H1 (cell line): ENCODE results near the gene CFAP100. TPM values are rescaled to one million over a fixed set of nuclear protein-coding genes. Genes with fewer than 3 reads are reported as not detected.

Experiments
- CTCF ChIA-PET: fragments of 300-600 bp; sonication (Branson Sonifier 250); formaldehyde crosslinking; loops from one replicate; lab custom pipeline; 2021; ENCODE audit not compliant: partially characterized antibody; lab: Charles Lee
- POLR2A ChIA-PET: fragments of 300-600 bp; sonication (Branson Sonifier 250); formaldehyde crosslinking; loops from one replicate; lab custom pipeline; 2021; ENCODE audit warnings: inconsistent platforms; ENCODE audit not compliant: partially characterized antibody; lab: Charles Lee
- DNase-seq, 2 experiments: peaks; one replicate each; pipeline versions ENCODE4 v3.0.0 to v3.0.0-alpha.2; 2010 to 2022; ENCODE audit warnings: low spot score in 2 of 2, low read depth in 1 of 2, mixed read lengths in 1 of 2
- FAIRE-seq: peaks from 2 replicates; lab custom pipeline; 2011; peaks lifted over from hg19 to GRCh38; lab: Jason Lieb, UNC
- H2AFZ ChIP-seq: 2 replicates; pipeline ENCODE4 v1.8.1; 2012; ENCODE audit warnings: low read length, inconsistent platforms
- H2AK5ac ChIP-seq: 2 replicates; pipeline ENCODE4 v1.6.1; 2013; ENCODE audit warnings: low read depth, low read length
- H2BK120ac ChIP-seq: replicated peaks from 2 replicates; pipeline ENCODE3; 2013; ENCODE audit warnings: low read depth, low read length, inconsistent platforms
- H2BK12ac ChIP-seq: 2 replicates; pipeline ENCODE4 v1.6.1; 2013; ENCODE audit warnings: low read depth, low read length
- H2BK15ac ChIP-seq: 2 replicates; pipeline ENCODE4 v1.6.1; 2013; ENCODE audit warnings: low read length
- H2BK20ac ChIP-seq: 2 replicates; pipeline ENCODE4 v1.6.1; 2013; ENCODE audit warnings: low read length
- H2BK5ac ChIP-seq: 2 replicates; pipeline ENCODE4 v1.6.1; 2013; ENCODE audit warnings: low read depth, low read length
- H3K14ac ChIP-seq: 2 replicates; pipeline ENCODE4 v1.6.1; 2013; ENCODE audit warnings: inconsistent platforms; ENCODE audit not compliant: insufficient read length
- H3K18ac ChIP-seq: 2 replicates; pipeline ENCODE4 v1.6.1; 2013; ENCODE audit warnings: low read length; ENCODE audit errors: extremely low read depth
- H3K23ac ChIP-seq: 2 replicates; pipeline ENCODE4 v1.6.1; 2013; ENCODE audit warnings: inconsistent platforms; ENCODE audit not compliant: insufficient read length
- H3K23me2 ChIP-seq: 2 replicates; pipeline ENCODE4 v1.6.1; 2013; ENCODE audit warnings: low read depth, low read length
- H3K27ac ChIP-seq: 2 replicates; pipeline ENCODE4 v1.6.1; 2011; ENCODE audit warnings: low read depth, low read length, inconsistent platforms
- H3K27me3 ChIP-seq, 4 experiments: replicated peaks in 1 of 4; 1 replicate in 1 of 4; 2 replicates in 3 of 4; pipeline versions ENCODE4 v1.6.1 to v1.8.1; 2011 to 2013; ENCODE audit warnings: low read length in 3 of 4, mild to moderate bottlenecking in 3 of 4, inconsistent platforms in 2 of 4, mixed read lengths in 2 of 4, moderate library complexity in 1 of 4; ENCODE audit not compliant: control insufficient read depth in 3 of 4, insufficient read depth in 3 of 4; ENCODE audit errors: extremely low read depth in 1 of 4
- H3K36me3 ChIP-seq, 4 experiments: 2 replicates each; pipeline versions ENCODE4 v1.6.1 to v1.8.1; 2011 to 2013; ENCODE audit warnings: mild to moderate bottlenecking in 4 of 4, low read length in 3 of 4, moderate library complexity in 2 of 4, control low read depth in 1 of 4, inconsistent platforms in 1 of 4; ENCODE audit not compliant: insufficient read depth in 4 of 4, control insufficient read depth in 2 of 4
- H3K4ac ChIP-seq: replicated peaks from 2 replicates; pipeline ENCODE3; 2013; ENCODE audit warnings: low read length, low read depth, mixed read lengths, inconsistent platforms; ENCODE audit not compliant: insufficient read length
- H3K4me1 ChIP-seq, 4 experiments: replicated peaks in 1 of 4; 1 replicate in 1 of 4; 2 replicates in 3 of 4; pipeline versions ENCODE4 v1.6.1 to v1.8.1; 2011 to 2013; ENCODE audit warnings: low read length in 3 of 4, inconsistent platforms in 2 of 4, mixed read lengths in 1 of 4; ENCODE audit not compliant: insufficient read depth in 4 of 4, control insufficient read depth in 3 of 4
- H3K4me2 ChIP-seq, 2 experiments: 2 replicates each; pipeline versions ENCODE4 v1.6.1 to v1.8.1; 2011 to 2013; ENCODE audit warnings: low read depth in 2 of 2, low read length in 2 of 2, control low read depth in 1 of 2, inconsistent platforms in 1 of 2, mild to moderate bottlenecking in 1 of 2; ENCODE audit not compliant: insufficient read depth in 1 of 2
- H3K4me3 ChIP-seq, 4 experiments: fragments of 200-600, 300-600 bp in 1 of 4; sonication (generic), shearing (Covaris generic), sonication (Bioruptor Twin) in 1 of 4; 2 replicates each; pipeline versions ENCODE4 v1.5.1 to v1.8.1; 2011 to 2016; ENCODE audit warnings: low read length in 4 of 4, low read depth in 3 of 4, control low read depth in 2 of 4, inconsistent platforms in 2 of 4, mild to moderate bottlenecking in 2 of 4, mixed read lengths in 1 of 4, moderate library complexity in 1 of 4; ENCODE audit not compliant: insufficient read depth in 2 of 4; ENCODE audit errors: extremely low read depth in 1 of 4
- H3K56ac ChIP-seq: replicated peaks from 2 replicates; pipeline ENCODE3; 2013; ENCODE audit warnings: low read depth, mild to moderate bottlenecking, mixed read lengths, low read length, inconsistent platforms; ENCODE audit not compliant: insufficient read length
- H3K79me1 ChIP-seq: 2 replicates; pipeline ENCODE4 v1.6.1; 2013; ENCODE audit warnings: low read depth, low read length, control low read depth
- H3K79me2 ChIP-seq, 2 experiments: 2 replicates each; pipeline versions ENCODE4 v1.6.1 to v1.8.1; 2012 to 2013; ENCODE audit warnings: low read length in 2 of 2, mild to moderate bottlenecking in 2 of 2, inconsistent platforms in 1 of 2; ENCODE audit not compliant: insufficient read depth in 2 of 2, control insufficient read depth in 1 of 2
- H3K9ac ChIP-seq, 4 experiments: replicated peaks in 1 of 4; 1 replicate in 1 of 4; 2 replicates in 3 of 4; pipeline versions ENCODE4 v1.6.1 to v1.8.1; 2011 to 2013; ENCODE audit warnings: low read depth in 3 of 4, low read length in 3 of 4, control low read depth in 2 of 4, mild to moderate bottlenecking in 2 of 4, moderate library complexity in 2 of 4, inconsistent platforms in 1 of 4; ENCODE audit errors: extremely low read depth in 1 of 4
- H3K9me3 ChIP-seq, 2 experiments: 2 replicates each; pipeline versions ENCODE4 v1.6.1 to v1.8.1; 2012 to 2013; ENCODE audit warnings: mild to moderate bottlenecking in 2 of 2, moderate library complexity in 2 of 2, control low read depth in 1 of 2, inconsistent platforms in 1 of 2, low read depth in 1 of 2, low read length in 1 of 2, mixed read lengths in 1 of 2; ENCODE audit not compliant: insufficient read depth in 2 of 2
- H4K20me1 ChIP-seq, 2 experiments: replicated peaks in 1 of 2; 2 replicates each; pipeline versions ENCODE3 to v1.8.1; 2011 to 2013; ENCODE audit warnings: inconsistent platforms in 2 of 2, low read length in 2 of 2, mild to moderate bottlenecking in 1 of 2; ENCODE audit not compliant: insufficient read depth in 2 of 2, control insufficient read depth in 1 of 2
- H4K5ac ChIP-seq: 2 replicates; pipeline ENCODE4 v1.6.1; 2013; ENCODE audit warnings: low read length, low read depth, mixed read lengths, inconsistent platforms; ENCODE audit not compliant: insufficient read length
- H4K8ac ChIP-seq: 2 replicates; pipeline ENCODE4 v1.8.0; 2013; ENCODE audit warnings: mild to moderate bottlenecking, moderate library complexity, low read length, inconsistent platforms; ENCODE audit not compliant: insufficient read depth; ENCODE audit errors: extremely low read depth
- H4K91ac ChIP-seq: replicated peaks from 2 replicates; pipeline ENCODE3; 2013; ENCODE audit warnings: low read length, mixed read lengths, inconsistent platforms; ENCODE audit not compliant: insufficient read length
- CREB1 ChIP-seq: IDR thresholded peaks from 2 replicates; pipeline ENCODE4 v1.6.1; 2012; ENCODE audit warnings: inconsistent platforms
- FOSL1 ChIP-seq: IDR thresholded peaks from 2 replicates; pipeline ENCODE4 v1.6.1; 2011; ENCODE audit warnings: mild to moderate bottlenecking, low read depth, low read length, moderate library complexity; ENCODE audit not compliant: insufficient read depth
- GABPA ChIP-seq: IDR thresholded peaks from 2 replicates; pipeline ENCODE4 v1.6.1; 2011; ENCODE audit warnings: mild to moderate bottlenecking, low read length, moderate library complexity, borderline replicate concordance; ENCODE audit not compliant: insufficient read depth
- MAFK ChIP-seq: IDR thresholded peaks from 2 replicates; pipeline ENCODE4 v1.6.1; 2012; ENCODE audit warnings: low read depth, mild to moderate bottlenecking, improper control_type of control experiment, low read length
- SAP30 ChIP-seq: fragments of 300-600 bp; sonication (generic); IDR thresholded peaks from 2 replicates; pipeline ENCODE4 v1.7.1; 2012; ENCODE audit warnings: low read length, moderate library complexity, mild to moderate bottlenecking, inconsistent platforms; ENCODE audit not compliant: insufficient read depth, insufficient replicate concordance
- SUZ12 ChIP-seq: fragments of 200-600 bp; sonication (generic); IDR thresholded peaks from 2 replicates; pipeline ENCODE4 v1.6.1; 2012; ENCODE audit warnings: mild to moderate bottlenecking, inconsistent platforms, low read length, moderate library complexity, mixed read lengths
- TAF1 ChIP-seq: IDR thresholded peaks from 2 replicates; pipeline ENCODE4 v1.6.1; 2011; ENCODE audit warnings: mild to moderate bottlenecking, low read depth, low read length
- WGBS, 2 experiments: shearing (Covaris generic) in 1 of 2; methylation state at CpG; one replicate each; pipeline versions ENCODE4 v1.1.6 to v1.1.7; 2013 to 2015; ENCODE audit warnings: low lambda C conversion rate in 2 of 2, mixed read lengths in 2 of 2, inconsistent platforms in 1 of 2, low coverage in 1 of 2, missing lambda C conversion rate in 1 of 2; ENCODE audit not compliant: insufficient replicate concordance in 2 of 2, insufficient coverage in 1 of 2, insufficient read length in 1 of 2; ENCODE audit errors: extremely low coverage in 1 of 2, missing lambda C conversion rate in 1 of 2; 5-methylcytosine and 5-hydroxymethylcytosine counted together
- long read RNA-seq, 2 experiments: library from RNA in 1 of 2; library from capped mRNA in 1 of 2; stranded (forward); transcript quantifications; one replicate each; pipeline ENCODE4 v2.0.0, GENCODE V29; 2021; ENCODE audit warnings: inconsistent platforms in 1 of 2
- polyA minus RNA-seq, 3 experiments: library from RNA; depleted of rRNA, polyadenylated mRNA; stranded (reverse); fragments of >200 nt; gene quantifications; 1 replicate in 2 of 3; 2 replicates in 1 of 3; pipeline ENCODE4 v1.2.3, GENCODE V29; 2011
- polyA plus RNA-seq, 7 experiments: library from polyadenylated mRNA; depleted of rRNA in 3 of 7; stranded (reverse) in 5 of 7; unstranded in 2 of 7; fragments of >200 nt in 5 of 7; fragments of 200-250 nt in 2 of 7; gene quantifications; 1 replicate in 5 of 7; 2 replicates in 1 of 7; 4 replicates in 1 of 7; pipeline versions ENCODE4 v1.2.1 to v1.2.3, GENCODE V29; 2011 to 2013; ENCODE audit warnings: missing spikeins in 2 of 7, mixed read lengths in 2 of 7
- total RNA-seq: library from RNA; stranded (reverse); fragmentation: NEBNext Ultra II Directional; extraction: Animal tissue kit (Norgen Biotek cat#: 25700); gene quantifications from 2 replicates; pipeline ENCODE4 v1.2.1, GENCODE V29; 2021
- TF ChIP-seq, protein P1 (sequence below): IDR thresholded peaks from 2 replicates; pipeline ENCODE4 v1.6.1; 2012; ENCODE audit warnings: inconsistent platforms

CFAP100 gene
- total RNA-seq, result not detected in 2 replicates
- polyA plus RNA-seq (2011; rRNA removed), result 0.09 and 0.17 TPM in 2 replicates
- polyA plus RNA-seq (2011; cell fraction: cytosol; rRNA removed), result 0.12 TPM
- polyA plus RNA-seq (2011; cell fraction: nucleus; rRNA removed), result 0.68 TPM
- not detected in 4 replicates for polyA plus RNA-seq (2012, experiment 1 of 2)
- polyA plus RNA-seq (2012, experiment 2 of 2), result not detected
- 0.22 TPM for polyA plus RNA-seq (2013, experiment 1 of 2)
- 0.37 TPM for polyA plus RNA-seq (2013, experiment 2 of 2)
- 0.69 TPM in 1 of 2 replicates, not detected in the other for polyA minus RNA-seq (2011; rRNA and poly(A)+ RNA removed)
- not detected for polyA minus RNA-seq (2011; cell fraction: cytosol; rRNA and poly(A)+ RNA removed)
- polyA minus RNA-seq (2011; cell fraction: nucleus; rRNA and poly(A)+ RNA removed), result not detected
- long read RNA-seq, experiment 1, result 0 reads
- long read RNA-seq, experiment 2, partial matches to known transcripts, result 1 of 1 reads
- long read RNA-seq, experiment 2, other reads (novel, unspliced or antisense), result 0 of 1 reads

- 0 out of 2 replicates have a peak within 1 kb of the TSS, but pooled peaks have one; percentile 53 for H2BK15ac ChIP-seq
- WGBS, 2 experiments, result 40% methylated on average over 37 of the region's 43 CpGs; no CpG with 5 or more reads in 1 of the 2 experiments
- peaks cover 0 to 12% (median 4%) of the 10 kb centered on the region in 4 experiments; a peak in 4 of 7 replicates for H3K4me1 ChIP-seq
- peaks cover 6% of the 10 kb centered on the region; the same call in 1 of the 2 replicates for H3K23me2 ChIP-seq
- H3K23ac ChIP-seq, result no peak within 1 kb of the TSS
- peak within 1 kb of the TSS; percentile 88; the same call in 1 of the 2 replicates for H4K8ac ChIP-seq
- H3K27ac ChIP-seq, result no peak within 1 kb of the TSS
- H3K79me2 ChIP-seq, result no peaks in the 10 kb centered on the region
- 0 out of 2 replicates have a peak within 1 kb of the TSS, but pooled peaks have one; percentile 69 for H2AK5ac ChIP-seq
- no peak within 1 kb of the TSS for H4K5ac ChIP-seq
- peak within 1 kb of the TSS; percentile 5 to 58 (median 30); a peak in 6 of 8 replicates for H3K4me3 ChIP-seq
- H3K36me3 ChIP-seq, result no peaks in the 10 kb centered on the region
- peak within 1 kb of the TSS; percentile 63 for H2BK12ac ChIP-seq
- peak within 1 kb of the TSS; percentile 63 to 81 for H3K4me2 ChIP-seq
- H2AFZ ChIP-seq, result peak within 1 kb of the TSS; percentile 57; the same call in 1 of the 2 replicates
- peak within 1 kb of the TSS; percentile 47 for H2BK120ac ChIP-seq
- FAIRE-seq (no peak), DNase-seq (peak; percentile 36 to 85)
- no peak within 1 kb of the TSS for H3K56ac ChIP-seq
- H4K20me1 ChIP-seq, result no peaks in the 10 kb centered on the region
- no peak within 1 kb of the TSS for H2BK5ac ChIP-seq
- peak within 1 kb of the TSS; percentile 21 for H3K4ac ChIP-seq
- H3K27me3 ChIP-seq, result peaks cover 9 to 37% (median 31%) of the 10 kb centered on the region in 4 experiments
- no peaks in the 10 kb centered on the region for H3K9me3 ChIP-seq
- no peaks in the 10 kb centered on the region for H3K79me1 ChIP-seq
- H3K9ac ChIP-seq, result no peak within 1 kb of the TSS
- no peak within 1 kb of the TSS for H3K14ac ChIP-seq
- POLR2A ChIA-PET, result interaction anchor here (0.9 to 2.3 kb wide), 3 partner anchors 10 to 127 kb away, joined by 3 to 7 read pairs (median 3); no protein-coding TSS in a partner anchor
- peak within 1 kb of the TSS; percentile 38 for H3K18ac ChIP-seq
- peak within 1 kb of the TSS; percentile 22 for H4K91ac ChIP-seq
- no peak within 1 kb of the TSS for H2BK20ac ChIP-seq
- CTCF ChIA-PET, result interaction anchor here (1.0 to 3.1 kb wide), 8 partner anchors 15 to 261 kb away, joined by 3 to 11 read pairs (median 4); no protein-coding TSS in a partner anchor
- TF ChIP-seq SUZ12 (no peak), TAF1 (no peak), SAP30 (no peak), FOSL1 (no peak), GABPA (no peak), MAFK (no peak), CREB1 (peak; percentile 65)
- TF ChIP-seq, protein P1, sequence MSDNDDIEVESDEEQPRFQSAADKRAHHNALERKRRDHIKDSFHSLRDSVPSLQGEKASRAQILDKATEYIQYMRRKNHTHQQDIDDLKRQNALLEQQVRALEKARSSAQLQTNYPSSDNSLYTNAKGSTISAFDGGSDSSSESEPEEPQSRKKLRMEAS, result peak; percentile 74; the same call in 1 of the 2 replicates
These were observed at the start of gene CFAP100 for GRCh38 chr3:126394179-126394976. TSS of gene CFAP100 (plus strand) at chr3:126394909. CDS start at chr3:126396001, 1,092 bp downstream.
